Stimulated activated CD8-positive, alpha-beta memory T cell treated with anti-CD3 and anti-CD28 coated beads, Interleukin-12 subunit alpha, Interleukin-12 subunit beta, amount 100 ng/mL, for 24 hours (primary cell): ENCODE results near the gene TMEM167A.
"Not testable (repeated sequence)": the region's sequence is repeated elsewhere in the genome, so short reads cannot be mapped to it uniquely, and the experiment has no call there.

Source experiments
- DNase-seq: peaks from one replicate; pipeline ENCODE4 v3.0.0-alpha.2; 2020; ENCODE audit errors: extremely low read depth

TMEM167A gene

DNA sequence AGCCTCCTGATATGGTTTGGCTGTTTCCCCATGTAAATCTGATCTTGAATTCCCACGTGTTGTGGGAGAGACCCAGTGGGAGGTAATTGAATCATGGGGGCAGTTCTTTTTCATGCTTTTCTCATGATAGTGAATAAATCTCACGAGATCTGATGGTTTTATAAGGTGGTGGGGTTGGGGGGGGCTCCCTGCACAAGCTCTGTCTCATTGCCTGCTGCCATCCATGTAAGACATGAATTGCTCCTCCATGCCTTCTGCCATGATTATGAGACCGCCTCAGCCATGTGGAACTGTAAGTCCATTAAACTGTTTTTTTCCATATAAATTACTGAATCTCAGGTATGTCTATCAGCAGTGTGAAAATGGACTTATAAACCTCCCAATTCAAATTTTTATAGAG, 13.0 kb upstream of the TMEM167A start:
- no peak for DNase-seq

DNA sequence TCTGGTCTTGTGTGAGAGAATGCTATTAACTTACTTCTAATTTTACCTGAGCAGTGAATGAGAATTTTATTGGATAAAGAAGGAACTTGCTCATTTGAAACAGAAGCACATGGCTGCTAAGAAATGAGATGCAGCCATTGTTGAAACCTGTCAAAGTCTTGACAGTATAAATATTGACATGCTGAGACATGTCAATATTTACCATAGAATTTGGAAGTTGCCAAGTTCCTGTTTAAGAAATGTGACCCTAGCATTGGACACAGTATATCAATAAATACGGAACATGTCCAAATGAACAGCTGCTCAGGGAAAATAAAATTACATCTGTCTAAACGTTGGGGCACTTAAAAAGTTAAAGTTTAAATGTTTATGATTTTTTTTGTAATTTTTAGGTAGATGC, 7.9 kb upstream of the TMEM167A start:
- DNase-seq: no peak

DNA sequence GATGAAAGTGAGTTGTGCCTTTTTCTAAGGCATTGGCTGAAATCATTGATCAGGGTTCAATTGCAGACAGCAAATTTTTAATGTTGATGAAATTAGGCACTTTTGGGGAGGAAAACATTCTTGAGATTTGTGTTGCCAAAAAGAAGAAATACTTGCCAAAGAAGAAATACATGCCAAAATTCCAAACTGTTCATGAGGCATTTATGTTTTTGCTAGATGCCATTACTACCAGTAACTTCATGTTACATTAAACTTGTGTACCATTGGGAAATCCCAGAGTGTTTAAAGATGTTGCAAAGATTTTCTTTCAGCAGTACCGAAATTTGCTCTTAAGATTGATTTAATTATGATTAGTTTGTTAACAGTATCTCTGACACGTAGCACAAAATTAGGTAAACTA, 7.1 kb upstream of the TMEM167A start:
- no peak for DNase-seq

- no peak for DNase-seq
These were observed 5.6 kb upstream of the TMEM167A start for GRCh38 chr5:83082750-83083149.

GRCh38 chr5:83077662-83078261, 568 bp upstream of the TMEM167A start:
- DNase-seq: no peak

- DNase-seq: no peak
These were observed 4.2 kb downstream of the TMEM167A start for GRCh38 chr5:83072966-83073365.

DNA sequence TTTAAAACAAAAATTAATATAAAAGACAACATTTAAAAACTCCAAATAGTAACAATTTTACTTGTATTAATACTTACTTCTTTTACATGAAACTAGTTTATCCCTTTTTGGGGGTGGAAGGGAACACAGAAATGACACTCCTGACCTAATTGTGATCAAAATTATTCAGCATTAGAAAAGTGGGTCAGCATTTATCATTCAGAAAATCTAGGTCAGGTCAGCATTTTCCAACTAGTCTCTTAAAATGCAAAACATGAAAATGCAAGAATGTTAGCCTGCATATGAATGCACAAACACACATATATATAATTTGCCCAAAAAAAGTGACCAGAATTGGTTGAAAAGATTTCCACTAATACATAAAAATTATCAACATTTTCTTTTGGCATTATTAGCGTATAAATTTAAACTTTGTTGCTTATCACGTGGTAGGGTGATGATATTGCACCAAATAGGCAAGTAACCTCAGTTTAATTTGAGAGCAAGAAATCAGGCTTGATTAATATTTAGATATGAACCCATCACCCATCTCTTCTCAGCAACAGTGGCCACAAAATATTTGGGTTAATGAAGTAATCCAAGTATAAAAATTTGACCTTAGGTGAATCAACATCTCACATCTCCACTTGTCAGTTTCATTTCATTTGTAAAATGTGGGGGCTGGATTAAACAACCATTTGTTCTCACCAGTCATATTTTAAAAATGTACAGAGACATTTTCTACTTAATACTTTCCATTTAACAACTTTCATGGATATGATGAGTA, 5.7 kb downstream of the TMEM167A start:
- no peak for DNase-seq

DNA sequence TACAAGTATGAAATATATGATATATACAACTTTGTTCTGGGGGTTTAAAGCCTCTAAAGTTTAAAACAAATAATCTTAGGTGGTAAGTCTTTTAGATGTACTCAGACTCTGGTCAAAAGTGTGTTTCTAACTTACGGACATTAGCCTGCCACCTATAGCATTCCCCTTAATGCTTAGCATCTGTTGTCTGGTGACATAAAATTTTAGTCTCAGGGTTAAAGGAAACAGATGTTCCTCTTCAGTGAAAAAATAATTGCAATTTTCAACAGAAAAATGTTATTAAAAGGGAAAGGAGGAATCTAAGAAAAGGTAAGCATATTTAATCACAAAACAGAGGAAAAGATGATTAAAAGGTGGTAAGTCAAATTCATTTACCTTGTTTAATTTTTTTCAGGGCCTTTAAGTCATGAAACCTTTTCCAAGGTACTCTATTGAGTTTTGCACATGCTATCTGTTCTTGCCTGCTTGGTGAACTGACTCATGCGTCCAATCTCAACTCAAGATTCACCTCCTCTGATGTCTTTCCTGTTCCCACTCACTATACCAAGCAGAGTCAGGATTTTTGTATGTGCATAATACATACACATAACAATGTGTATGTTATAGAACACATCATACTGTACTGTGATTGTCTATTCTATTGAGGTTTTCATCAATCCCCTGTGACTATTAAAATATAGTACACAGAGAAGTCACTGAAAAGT, 7.9 kb downstream of the TMEM167A start:
- no peak for DNase-seq

DNA sequence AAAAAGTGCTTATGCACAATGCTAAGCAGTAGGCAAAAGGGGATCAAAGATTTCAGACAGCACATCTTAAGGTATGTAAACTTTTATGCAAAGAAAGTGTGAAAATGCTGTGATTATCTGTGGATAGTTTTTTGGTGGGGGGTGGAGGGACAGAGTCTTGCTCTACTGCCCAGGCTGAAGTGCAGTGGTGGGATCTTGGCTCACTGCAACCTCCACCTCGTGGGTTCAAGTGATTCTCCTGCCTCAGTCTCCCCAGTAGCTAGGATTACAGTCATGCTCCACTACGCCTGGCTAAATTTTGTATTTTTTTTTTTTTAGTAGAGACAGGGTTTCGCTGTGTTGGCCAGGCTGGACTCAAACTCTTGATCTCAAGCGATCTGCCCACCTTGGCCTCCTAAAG, 9.8 kb downstream of the TMEM167A start:
- DNase-seq: not testable (repeated sequence)

DNA sequence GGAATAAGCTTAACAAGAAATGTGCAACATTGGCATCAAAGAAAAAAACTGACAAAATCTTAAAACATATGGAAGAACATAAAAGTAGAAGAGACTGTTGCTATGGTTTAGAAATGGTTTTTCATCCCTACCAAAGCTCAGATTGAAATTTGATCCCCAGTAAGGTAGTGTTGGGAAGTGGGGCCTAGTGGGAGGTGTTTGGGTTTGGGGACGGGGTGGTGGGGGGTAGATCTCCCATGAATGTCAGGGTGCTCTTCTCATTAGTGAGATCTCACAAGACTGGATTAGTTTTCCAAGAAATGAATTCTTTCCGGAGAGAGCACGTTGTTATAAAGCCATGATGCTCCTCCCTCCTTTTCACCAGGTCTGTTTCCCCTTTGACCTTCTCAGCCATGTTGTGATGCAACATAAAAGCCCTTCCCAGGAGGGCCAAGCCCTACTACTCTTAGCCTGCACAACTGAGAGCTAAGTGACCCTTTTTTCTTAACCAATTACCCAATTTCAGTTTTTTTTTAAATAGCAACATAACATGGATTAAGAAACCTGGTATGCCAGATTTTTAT, 10.6 kb downstream of the TMEM167A start:
- DNase-seq: no peak

GRCh38 chr5:83059341-83059740, 17.9 kb downstream of the TMEM167A start:
- no peak for DNase-seq

GRCh38 chr5:83058726-83059125, 18.5 kb downstream of the TMEM167A start:
- no peak for DNase-seq

DNA sequence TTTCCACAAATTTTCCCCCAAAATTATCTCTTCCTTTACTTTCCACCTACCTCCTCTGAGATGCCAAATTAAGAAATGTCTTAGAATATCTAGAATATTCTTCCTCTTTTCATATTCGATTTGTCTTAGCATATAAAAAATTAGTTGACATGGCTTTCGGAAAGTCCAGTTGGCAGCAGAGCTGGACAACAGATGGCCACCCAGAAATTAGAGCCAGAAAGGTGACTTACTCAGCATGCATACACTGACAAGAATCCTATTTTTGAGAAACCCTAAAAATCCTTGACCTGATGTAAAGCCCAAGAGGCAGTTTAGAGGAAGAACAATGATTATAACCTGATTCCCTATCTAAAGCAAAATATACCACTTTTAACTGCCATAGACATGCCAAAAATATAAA, 22.0 kb downstream of the TMEM167A start:
- no peak for DNase-seq

- DNase-seq: no peak
These were observed 26.4 kb downstream of the TMEM167A start for GRCh38 chr5:83050723-83051340.

DNA sequence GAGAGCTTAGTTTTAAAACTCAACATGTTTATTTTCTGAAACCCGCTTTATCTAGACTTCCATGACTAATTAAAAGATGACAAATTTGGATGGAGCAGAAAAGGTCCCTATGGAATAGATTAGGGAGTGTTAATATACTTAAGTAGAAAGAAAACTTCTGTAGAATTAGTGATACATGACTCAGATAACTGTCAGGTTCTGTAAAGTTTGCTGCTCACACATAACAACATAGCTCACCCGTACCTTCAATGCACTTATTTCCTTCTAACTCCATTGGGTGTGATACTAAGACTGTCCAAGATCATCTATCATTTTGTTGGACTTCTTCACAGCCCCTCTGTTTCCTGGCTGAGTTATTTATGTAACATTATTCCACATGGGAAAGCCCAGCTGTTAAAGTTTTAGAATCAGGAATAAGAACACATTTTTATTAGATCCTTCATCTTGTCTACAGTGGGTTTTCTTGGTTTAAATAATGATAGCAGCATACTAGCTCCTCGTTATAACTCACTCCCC, 27.8 kb downstream of the TMEM167A start:
- DNase-seq: no peak

DNA sequence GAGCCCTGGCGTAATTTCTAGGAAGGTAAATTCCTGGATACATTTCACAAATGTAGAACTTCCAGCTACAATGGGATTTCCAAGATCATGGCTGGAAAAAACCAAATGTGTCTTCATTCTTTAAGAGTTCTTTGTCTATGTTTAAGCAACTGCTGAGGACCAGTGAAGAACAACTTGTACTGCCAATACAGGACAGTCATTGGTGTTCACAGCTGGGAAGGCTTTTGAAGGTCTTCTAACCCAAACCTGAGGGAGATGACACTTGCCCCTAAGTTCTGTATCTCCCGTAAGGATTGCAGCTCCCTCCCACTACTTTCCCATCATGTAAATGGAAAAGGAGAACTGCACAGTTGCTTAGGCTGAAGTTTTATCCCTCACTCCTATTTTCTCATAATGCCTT, 28.4 kb downstream of the TMEM167A start:
- no peak for DNase-seq

- DNase-seq: no peak
These were observed 28.9 kb downstream of the TMEM167A start for GRCh38 chr5:83048277-83048676.

DNA sequence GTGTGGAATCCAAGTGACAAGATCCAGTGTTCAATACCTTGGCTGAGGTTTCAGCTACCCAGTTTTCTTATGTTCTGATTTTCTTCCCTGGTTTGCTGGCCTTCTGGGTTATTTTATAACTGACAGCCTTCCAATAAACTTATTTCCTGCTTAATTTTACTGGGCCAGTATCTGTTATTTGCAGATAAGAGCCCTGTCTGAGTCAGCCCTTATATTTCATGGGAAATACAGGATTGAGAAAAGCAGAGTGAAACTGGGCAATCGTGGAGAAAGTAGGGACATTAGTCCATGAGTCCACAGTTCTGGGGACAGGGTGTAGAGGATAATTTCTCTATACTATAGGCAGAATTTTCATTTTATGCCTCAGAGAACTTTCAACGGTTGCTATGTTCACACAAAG, 32.3 kb downstream of the TMEM167A start:
- no peak for DNase-seq

DNA sequence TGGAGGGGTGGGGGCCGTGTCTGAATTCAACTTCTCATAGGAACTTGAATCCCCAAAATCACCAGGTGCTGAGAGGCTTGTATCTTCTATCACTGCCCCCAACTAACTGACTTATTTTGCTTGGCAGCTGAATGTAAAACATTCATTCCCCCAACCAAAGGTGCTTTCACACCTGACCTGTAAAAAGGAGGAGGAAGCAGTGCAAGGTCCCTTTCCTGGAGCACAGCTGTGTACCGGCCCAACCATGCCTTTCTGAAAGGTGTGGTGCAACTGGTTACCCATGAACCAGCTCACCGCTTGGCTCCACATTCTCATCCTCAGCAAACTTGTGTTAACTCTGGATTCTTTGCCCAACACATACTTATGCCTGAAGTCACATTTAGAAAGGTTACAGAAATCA, 34.7 kb downstream of the TMEM167A start:
- no peak for DNase-seq

DNA sequence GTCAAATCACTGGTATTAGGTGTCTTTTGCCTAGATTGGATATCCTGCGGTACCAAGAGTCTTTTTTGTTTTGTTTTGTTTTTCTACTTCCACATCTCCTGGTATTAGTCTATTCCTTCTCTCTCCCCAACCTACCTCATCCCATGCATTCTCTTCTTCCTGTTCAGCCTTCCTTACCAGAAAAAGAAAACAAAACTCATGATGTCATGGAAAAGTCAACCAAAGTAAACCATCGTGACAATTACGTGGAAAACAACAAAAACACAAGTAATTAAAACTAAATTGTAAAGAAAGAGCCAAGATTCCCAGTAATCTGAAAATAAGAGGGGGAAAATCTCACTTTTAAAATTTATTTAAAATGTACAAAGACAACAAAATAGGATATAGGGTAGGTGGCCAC, 38.3 kb downstream of the TMEM167A start:
- DNase-seq: no peak

- DNase-seq: no peak
These were observed 40.1 kb downstream of the TMEM167A start for GRCh38 chr5:83036991-83037575.
